NCI-H128 (cell line): Measurements from ENCODE around the gene PIGR.

Experiments used
- DNase-seq: peaks from one replicate; lab custom pipeline; 2025; ENCODE audit not compliant: unreplicated experiment; lab: John Stamatoyannopoulos, UW

Gene PIGR

GRCh38 chr1:206892351-206892984 is 53.8 kb downstream of the PIGR start:
- DNase-seq = no peak

GRCh38 chr1:206891412-206891811 is 54.9 kb downstream of the PIGR start:
- DNase-seq = no peak

- no peak for DNase-seq
Observed at GRCh38 chr1:206890125-206891060, 55.9 kb downstream of the PIGR start.

GRCh38 chr1:206887701-206888100 is 58.6 kb downstream of the PIGR start:
- no peak for DNase-seq

GRCh38 chr1:206886831-206887230 is 59.4 kb downstream of the PIGR start:
- no peak for DNase-seq

- DNase-seq = no peak
Observed at GRCh38 chr1:206885341-206886060, 60.8 kb downstream of the PIGR start.

- no peak for DNase-seq
Observed at GRCh38 chr1:206883876-206884275, 62.4 kb downstream of the PIGR start.

GRCh38 chr1:206883160-206883559 is 63.1 kb downstream of the PIGR start:
- DNase-seq = no peak

- DNase-seq = no peak
Observed at GRCh38 chr1:206882555-206882954, 63.7 kb downstream of the PIGR start.

- no peak for DNase-seq
Observed at GRCh38 chr1:206880314-206880713, 66.0 kb downstream of the PIGR start.
